ENCODE measurements around the gene NELL2. TPM values are rescaled to one million over a fixed set of nuclear protein-coding genes. Genes with fewer than 3 reads are reported as not detected.

NELL2 gene
- total RNA-seq, 1 donor from 2014 or later, result 0.20 TPM

DNA sequence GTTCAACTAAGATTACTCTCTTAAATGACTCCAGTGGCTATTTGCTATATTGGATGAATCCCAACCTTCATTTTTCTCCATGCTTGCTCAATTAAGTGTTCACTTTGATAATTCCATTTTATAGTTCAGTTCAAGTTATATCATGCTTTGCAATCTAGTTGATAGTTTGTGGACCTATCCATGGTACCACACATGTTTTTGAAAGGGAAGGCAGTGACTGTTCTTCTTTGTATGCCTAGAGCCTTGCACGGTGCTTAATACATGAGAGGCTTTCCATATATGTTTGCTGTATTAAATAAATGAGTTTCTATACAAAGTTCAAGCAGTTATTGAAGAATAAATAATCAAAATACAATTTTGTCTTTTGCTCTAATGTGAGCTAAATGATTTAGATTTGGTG, 391.3 kb downstream of the NELL2 start:
- no peak for DNase-seq (ENCODE audit: low read depth, low spot score)

GRCh38 chr12:44477331-44477980, 398.7 kb downstream of the NELL2 start:
- DNase-seq (ENCODE audit: low read depth, low spot score), result no peak

- DNase-seq (ENCODE audit: low read depth, low spot score), result no peak
These were observed 399.4 kb downstream of the NELL2 start for GRCh38 chr12:44476683-44477082.

DNA sequence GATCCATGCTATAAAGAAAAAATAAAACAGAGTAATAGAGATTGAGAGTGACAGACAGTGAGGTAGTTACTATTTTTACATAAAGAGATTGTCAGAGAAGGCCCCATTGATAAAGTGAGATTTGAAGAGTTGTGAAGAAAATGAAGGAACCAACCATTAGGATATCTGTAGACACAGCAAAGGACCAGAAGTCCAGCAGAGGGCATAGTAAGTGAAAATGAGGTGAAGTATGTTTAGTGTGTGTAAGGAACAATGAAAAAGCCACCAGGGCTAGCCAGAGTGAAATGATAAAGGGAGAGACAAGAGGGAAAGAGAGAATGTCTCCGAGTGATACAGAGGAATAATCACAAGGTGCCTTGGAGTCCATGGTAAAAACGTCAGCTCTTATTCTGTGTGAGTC, 411.0 kb downstream of the NELL2 start:
- DNase-seq (ENCODE audit: low read depth, low spot score), result no peak

GRCh38 chr12:44464180-44464579, 411.9 kb downstream of the NELL2 start:
- no peak for DNase-seq (ENCODE audit: low read depth, low spot score)

- DNase-seq (ENCODE audit: low read depth, low spot score), result no peak
These were observed 413.4 kb downstream of the NELL2 start for GRCh38 chr12:44462729-44463128.

GRCh38 chr12:44460261-44460660, 415.9 kb downstream of the NELL2 start:
- DNase-seq (ENCODE audit: low read depth, low spot score), result no peak

GRCh38 chr12:44459569-44459968, 416.5 kb downstream of the NELL2 start:
- DNase-seq (ENCODE audit: low read depth, low spot score), result no peak

Other genes starting within 250 kb of the NELL2 start
- not detected in 2 replicates for gene DBX2, start 174.8 kb upstream of the NELL2 start, total RNA-seq